GM19463 (cell line): ENCODE measurements around the gene ZNF195.
"Not testable (repeated sequence)": the region's sequence is repeated elsewhere in the genome, so short reads cannot be mapped to it uniquely, and the experiment has no call there.

Experiments used
- ATAC-seq: cut with Tn5 transposase; IDR thresholded peaks from one replicate; pipeline ENCODE4 v1.9.1; 2021; ENCODE audit warnings: mild to moderate bottlenecking, moderate library complexity; ENCODE audit not compliant: unreplicated experiment

The ZNF195 gene

GRCh38 chr11:3378426-3379423 lies at the start of gene ZNF195:
TSS of gene ZNF195 (minus strand) at chr11:3379146. CDS start at chr11:3379040, 106 bp downstream.
- peak; percentile 100 for ATAC-seq

- not testable (repeated sequence) for ATAC-seq
Measured at GRCh38 chr11:3428076-3428475, 49.1 kb upstream of the ZNF195 start.

- not testable (repeated sequence) for ATAC-seq
Measured at GRCh38 chr11:3426541-3426940, 47.6 kb upstream of the ZNF195 start.

- ATAC-seq, result not testable (repeated sequence)
Measured at GRCh38 chr11:3423928-3424327, 45.0 kb upstream of the ZNF195 start.

GRCh38 chr11:3423138-3423731 lies 44.3 kb upstream of the ZNF195 start:
- ATAC-seq, result not testable (repeated sequence)

GRCh38 chr11:3422380-3423137 lies 43.6 kb upstream of the ZNF195 start:
- ATAC-seq, result peak; percentile 96

- ATAC-seq, result not testable (repeated sequence)
Measured at GRCh38 chr11:3421608-3422379, 42.8 kb upstream of the ZNF195 start.

GRCh38 chr11:3420281-3421042 lies 41.5 kb upstream of the ZNF195 start:
- ATAC-seq, result not testable (repeated sequence)

GRCh38 chr11:3419496-3419895 lies 40.5 kb upstream of the ZNF195 start:
- ATAC-seq, result not testable (repeated sequence)

- ATAC-seq, result not testable (repeated sequence)
Measured at GRCh38 chr11:3417047-3417446, 38.1 kb upstream of the ZNF195 start.

GRCh38 chr11:3415301-3415700 lies 36.4 kb upstream of the ZNF195 start:
- ATAC-seq, result not testable (repeated sequence)

GRCh38 chr11:3413666-3414065 lies 34.7 kb upstream of the ZNF195 start:
- ATAC-seq, result not testable (repeated sequence)

- no peak for ATAC-seq
Measured at GRCh38 chr11:3412837-3413236, 33.9 kb upstream of the ZNF195 start.

GRCh38 chr11:3408722-3409121 lies 29.8 kb upstream of the ZNF195 start:
- ATAC-seq, result not testable (repeated sequence)

GRCh38 chr11:3408058-3408605 lies 29.2 kb upstream of the ZNF195 start:
- not testable (repeated sequence) for ATAC-seq

GRCh38 chr11:3406937-3407336 lies 28.0 kb upstream of the ZNF195 start:
- not testable (repeated sequence) for ATAC-seq

GRCh38 chr11:3406223-3406875 lies 27.4 kb upstream of the ZNF195 start:
- ATAC-seq, result not testable (repeated sequence)

GRCh38 chr11:3404076-3404925 lies 25.4 kb upstream of the ZNF195 start:
- ATAC-seq, result not testable (repeated sequence)
